Mammary epithelial cell (primary cell): ENCODE measurements around the gene IL2RA.

ENCODE experiments used
- CTCF ChIP-seq, 2 donors: IDR thresholded peaks in 1 of 2; conservative IDR thresholded peaks in 1 of 2; 2 replicates each; pipeline ENCODE4 v1.5.1; 2011 to 2012; ENCODE audit warnings: inconsistent platforms in 2 of 2, low read length in 2 of 2, mild to moderate bottlenecking in 2 of 2, control low read depth in 1 of 2, low read depth in 1 of 2; ENCODE audit not compliant: insufficient read depth in 1 of 2; ENCODE audit errors: extremely low read depth in 1 of 2
- EZH2 ChIP-seq: IDR thresholded peaks from 2 replicates; pipeline ENCODE4 v1.6.1; 2012; ENCODE audit warnings: low read length, inconsistent platforms, borderline replicate concordance

GRCh38 chr10:6009150-6009549 lies 53.0 kb downstream of the IL2RA start:
- TF ChIP-seq CTCF (conservative IDR thresholded peaks at IDR 0.05 in 1 of 2, IDR thresholded peaks at IDR 0.05 in 1 of 2; ENCODE audit: extremely low read depth in 1 of 2, insufficient read depth in 1 of 2, low read depth in 1 of 2, low read length in 2 of 2) (no peak), EZH2 (no peak)
